Activated naive CD4-positive, alpha-beta T cell treated with anti-CD3 and anti-CD28 coated beads, Interleukin-2, amount 50 U/mL, for 24 hours (primary cell): ENCODE results near the gene NOP56.
"Not testable (repeated sequence)": the region's sequence is repeated elsewhere in the genome, so short reads cannot be mapped to it uniquely, and the experiment has no call there.

Experiments
- H3K27ac Mint-ChIP-seq: one replicate; pipeline ENCODE4 v1.8.0; 2021; ENCODE audit warnings: mild to moderate bottlenecking, mixed read lengths
- H3K27me3 Mint-ChIP-seq: one replicate; pipeline ENCODE4 v1.8.0; 2021; ENCODE audit warnings: mixed read lengths
- H3K36me3 Mint-ChIP-seq: one replicate; pipeline ENCODE4 v1.8.0; 2021; ENCODE audit warnings: mixed read lengths
- H3K4me1 Mint-ChIP-seq: one replicate; pipeline ENCODE4 v1.8.0; 2021; ENCODE audit warnings: mixed read lengths
- H3K4me3 Mint-ChIP-seq: one replicate; pipeline ENCODE4 v1.8.0; 2021; ENCODE audit warnings: mild to moderate bottlenecking, mixed read lengths
- H3K9me3 Mint-ChIP-seq: one replicate; pipeline ENCODE4 v1.8.0; 2021; ENCODE audit warnings: mixed read lengths

The NOP56 gene

GRCh38 chr20:2690718-2691117 lies 38.3 kb downstream of the NOP56 start:
- H3K4me1 Mint-ChIP-seq, result peaks cover 28% of the 10 kb centered on the region
- no peaks in the 10 kb centered on the region for H3K9me3 Mint-ChIP-seq
- H3K27me3 Mint-ChIP-seq, result peaks cover 10% of the 10 kb centered on the region
- H3K36me3 Mint-ChIP-seq, result no peaks in the 10 kb centered on the region
- no peak overlapping the region for H3K27ac Mint-ChIP-seq
- peak overlapping the region; percentile 97 for H3K4me3 Mint-ChIP-seq

GRCh38 chr20:2691127-2691526 lies 38.7 kb downstream of the NOP56 start:
- Mint-ChIP-seq H3K27ac (no peak overlapping the region), H3K4me3 (peak overlapping the region; percentile 97), H3K27me3 (peaks cover 12% of the 10 kb centered on the region), H3K36me3 (peaks cover 1% of the 10 kb centered on the region), H3K9me3 (no peaks in the 10 kb centered on the region), H3K4me1 (peaks cover 28% of the 10 kb centered on the region)

- H3K4me3 Mint-ChIP-seq, result peak overlapping the region; percentile 97
- H3K27me3 Mint-ChIP-seq, result peaks cover 12% of the 10 kb centered on the region
- no peaks in the 10 kb centered on the region for H3K9me3 Mint-ChIP-seq
- peaks cover 28% of the 10 kb centered on the region for H3K4me1 Mint-ChIP-seq
- H3K27ac Mint-ChIP-seq, result peak overlapping the region; percentile 93
- H3K36me3 Mint-ChIP-seq, result peaks cover 1% of the 10 kb centered on the region
These were observed 39.2 kb downstream of the NOP56 start for GRCh38 chr20:2691663-2692035.

GRCh38 chr20:2692036-2692885 lies 39.8 kb downstream of the NOP56 start, which contains the start of gene EBF4:
TSS of gene EBF4 (plus strand) at chr20:2692780. CDS start at chr20:2693646, 866 bp downstream.
- peaks cover 28% of the 10 kb centered on the region for H3K4me1 Mint-ChIP-seq
- H3K27ac Mint-ChIP-seq, result peak within 1 kb of the TSS; percentile 93
- peaks cover 1% of the 10 kb centered on the region for H3K36me3 Mint-ChIP-seq
- no peaks in the 10 kb centered on the region for H3K9me3 Mint-ChIP-seq
- peak within 1 kb of the TSS; percentile 97 for H3K4me3 Mint-ChIP-seq
- peaks cover 12% of the 10 kb centered on the region for H3K27me3 Mint-ChIP-seq

GRCh38 chr20:2692886-2693285 lies 40.5 kb downstream of the NOP56 start:
- peaks cover 22% of the 10 kb centered on the region for H3K4me1 Mint-ChIP-seq
- peaks cover 12% of the 10 kb centered on the region for H3K27me3 Mint-ChIP-seq
- H3K4me3 Mint-ChIP-seq, result no peak overlapping the region
- no peak overlapping the region for H3K27ac Mint-ChIP-seq
- peaks cover 1% of the 10 kb centered on the region for H3K36me3 Mint-ChIP-seq
- H3K9me3 Mint-ChIP-seq, result no peaks in the 10 kb centered on the region

GRCh38 chr20:2693286-2694007 lies 41.0 kb downstream of the NOP56 start:
- Mint-ChIP-seq H3K36me3 (peaks cover 1% of the 10 kb centered on the region), H3K4me1 (peaks cover 16% of the 10 kb centered on the region), H3K9me3 (no peaks in the 10 kb centered on the region), H3K27me3 (peaks cover 12% of the 10 kb centered on the region), H3K27ac (no peak overlapping the region), H3K4me3 (no peak overlapping the region)

GRCh38 chr20:2694008-2694471 lies 41.6 kb downstream of the NOP56 start:
- no peak overlapping the region for H3K27ac Mint-ChIP-seq
- H3K4me1 Mint-ChIP-seq, result peaks cover 14% of the 10 kb centered on the region
- no peak overlapping the region for H3K4me3 Mint-ChIP-seq
- H3K27me3 Mint-ChIP-seq, result peaks cover 12% of the 10 kb centered on the region
- no peaks in the 10 kb centered on the region for H3K9me3 Mint-ChIP-seq
- peaks cover 1% of the 10 kb centered on the region for H3K36me3 Mint-ChIP-seq

- no peaks in the 10 kb centered on the region for H3K9me3 Mint-ChIP-seq
- no peak overlapping the region for H3K4me3 Mint-ChIP-seq
- H3K27ac Mint-ChIP-seq, result no peak overlapping the region
- peaks cover 12% of the 10 kb centered on the region for H3K27me3 Mint-ChIP-seq
- peaks cover 14% of the 10 kb centered on the region for H3K4me1 Mint-ChIP-seq
- H3K36me3 Mint-ChIP-seq, result peaks cover 1% of the 10 kb centered on the region
These were observed 42.1 kb downstream of the NOP56 start for GRCh38 chr20:2694519-2694918.

GRCh38 chr20:2695206-2695983 lies 43.0 kb downstream of the NOP56 start:
- H3K27me3 Mint-ChIP-seq, result peaks cover 12% of the 10 kb centered on the region
- H3K9me3 Mint-ChIP-seq, result no peaks in the 10 kb centered on the region
- peak overlapping the region; percentile 77 for H3K27ac Mint-ChIP-seq
- H3K4me1 Mint-ChIP-seq, result peaks cover 14% of the 10 kb centered on the region
- H3K4me3 Mint-ChIP-seq, result peak overlapping the region; percentile 53
- peaks cover 1% of the 10 kb centered on the region for H3K36me3 Mint-ChIP-seq

- Mint-ChIP-seq H3K4me1 (peaks cover 12% of the 10 kb centered on the region), H3K27me3 (peaks cover 12% of the 10 kb centered on the region)
- not testable (repeated sequence) for H3K4me3 Mint-ChIP-seq, H3K36me3 Mint-ChIP-seq, H3K9me3 Mint-ChIP-seq, H3K27ac Mint-ChIP-seq
These were observed 43.6 kb downstream of the NOP56 start for GRCh38 chr20:2695984-2696525.

- Mint-ChIP-seq H3K27ac (no peak overlapping the region), H3K27me3 (peaks cover 12% of the 10 kb centered on the region), H3K36me3 (peaks cover 1% of the 10 kb centered on the region), H3K4me1 (peaks cover 6% of the 10 kb centered on the region), H3K4me3 (no peak overlapping the region), H3K9me3 (no peaks in the 10 kb centered on the region)
These were observed 44.2 kb downstream of the NOP56 start for GRCh38 chr20:2696646-2697045.

- Mint-ChIP-seq H3K9me3 (no peaks in the 10 kb centered on the region), H3K27ac (no peak overlapping the region), H3K36me3 (peaks cover 1% of the 10 kb centered on the region), H3K4me3 (no peak overlapping the region), H3K27me3 (peaks cover 9% of the 10 kb centered on the region), H3K4me1 (no peaks in the 10 kb centered on the region)
These were observed 45.3 kb downstream of the NOP56 start for GRCh38 chr20:2697768-2698167.

- Mint-ChIP-seq H3K9me3 (no peaks in the 10 kb centered on the region), H3K36me3 (peaks cover 1% of the 10 kb centered on the region), H3K4me3 (no peak overlapping the region), H3K27ac (peak overlapping the region; percentile 46), H3K4me1 (no peaks in the 10 kb centered on the region), H3K27me3 (peaks cover 9% of the 10 kb centered on the region)
These were observed 45.9 kb downstream of the NOP56 start for GRCh38 chr20:2698186-2698817.

GRCh38 chr20:2698912-2699311 lies 46.5 kb downstream of the NOP56 start:
- peaks cover 1% of the 10 kb centered on the region for H3K36me3 Mint-ChIP-seq
- no peaks in the 10 kb centered on the region for H3K4me1 Mint-ChIP-seq
- H3K27ac Mint-ChIP-seq, result no peak overlapping the region
- H3K9me3 Mint-ChIP-seq, result no peaks in the 10 kb centered on the region
- H3K4me3 Mint-ChIP-seq, result no peak overlapping the region
- H3K27me3 Mint-ChIP-seq, result peaks cover 9% of the 10 kb centered on the region
